GM18951 (cell line): ENCODE measurements around the gene ALDH1L1.
"Not testable (repeated sequence)": the region's sequence is repeated elsewhere in the genome, so short reads cannot be mapped to it uniquely, and the experiment has no call there.

Source experiments
- POLR2A ChIP-seq: IDR thresholded peaks from 4 replicates; pipeline ENCODE4 v1.6.1; 2011; ENCODE audit warnings: mild to moderate bottlenecking; ENCODE audit not compliant: insufficient read length, insufficient read depth; ENCODE audit errors: extremely low read depth
- in situ Hi-C: fragments of 300-500 bp; cut with MboI; formaldehyde crosslinking; loops from one replicate; pipeline ENCODE4 v1.12.0; 2022; ENCODE audit warnings: low sequenced_read_pairs, mixed read lengths, inconsistent platforms; ENCODE audit not compliant: unreplicated experiment

Gene ALDH1L1

DNA sequence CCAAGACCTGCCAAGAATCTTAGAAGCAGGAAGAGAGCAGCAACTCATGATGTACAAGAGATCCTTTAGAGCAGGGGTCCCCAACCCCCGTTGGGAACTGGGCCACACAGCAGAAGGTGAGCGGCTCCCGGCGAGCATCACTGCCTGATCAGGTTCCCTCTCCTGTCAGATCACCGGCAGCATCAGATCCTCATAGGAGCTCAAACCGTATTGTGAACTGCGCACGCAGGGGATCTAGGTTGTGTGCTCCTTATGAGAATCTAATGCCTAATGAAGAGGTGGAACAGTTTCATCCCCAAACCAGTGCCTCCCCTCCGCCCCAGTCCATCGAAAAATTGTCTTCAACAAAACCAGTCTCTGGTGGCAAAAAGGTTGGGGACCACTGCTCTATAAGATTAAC, 110.2 kb downstream of the ALDH1L1 start:
- TF ChIP-seq POLR2A: no peak
- in situ Hi-C loops: no loop called here

GRCh38 chr3:126067959-126068358, 112.4 kb downstream of the ALDH1L1 start:
- no peak for TF ChIP-seq POLR2A
- in situ Hi-C loops: no loop called here

DNA sequence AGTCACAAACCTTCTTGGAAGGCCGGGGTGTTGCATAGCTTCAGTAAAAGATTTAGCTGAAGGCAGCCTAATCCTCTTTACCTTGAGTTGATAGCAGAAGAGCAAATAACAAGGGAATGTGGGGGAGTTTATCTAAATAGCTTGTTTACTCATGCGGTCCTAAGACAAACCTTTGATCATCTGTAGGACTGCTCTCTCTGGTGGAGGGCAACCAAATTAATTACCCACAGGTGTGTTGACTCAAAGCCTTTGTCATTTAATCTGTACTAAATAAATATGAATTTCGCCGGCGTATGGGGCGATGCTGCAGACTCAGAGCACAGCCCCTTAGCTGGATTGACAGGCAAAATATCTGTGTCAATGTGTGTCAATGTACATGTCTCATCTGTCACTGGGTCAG, 113.7 kb downstream of the ALDH1L1 start:
- in situ Hi-C loops: not testable (repeated sequence)

DNA sequence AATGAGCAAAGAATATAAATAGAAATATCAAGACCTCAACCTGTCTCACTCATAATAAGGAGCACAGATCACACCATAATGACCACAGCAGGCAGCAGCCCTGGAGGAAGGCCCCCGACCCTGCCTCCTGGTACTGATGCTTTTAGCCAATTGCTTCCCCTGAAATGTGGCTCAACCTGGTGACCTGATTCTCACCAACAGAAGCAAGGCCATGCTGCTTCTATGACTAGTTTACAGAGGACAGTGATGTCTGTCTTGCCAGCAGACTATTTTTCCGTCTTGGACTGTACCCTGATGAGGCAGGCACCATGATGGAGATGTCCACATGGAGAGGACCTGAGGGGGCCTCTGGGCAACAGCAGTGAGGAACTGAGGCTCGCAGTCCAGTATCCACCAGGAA, 114.5 kb downstream of the ALDH1L1 start:
- in situ Hi-C loops: no loop called here
- no peak for TF ChIP-seq POLR2A

DNA sequence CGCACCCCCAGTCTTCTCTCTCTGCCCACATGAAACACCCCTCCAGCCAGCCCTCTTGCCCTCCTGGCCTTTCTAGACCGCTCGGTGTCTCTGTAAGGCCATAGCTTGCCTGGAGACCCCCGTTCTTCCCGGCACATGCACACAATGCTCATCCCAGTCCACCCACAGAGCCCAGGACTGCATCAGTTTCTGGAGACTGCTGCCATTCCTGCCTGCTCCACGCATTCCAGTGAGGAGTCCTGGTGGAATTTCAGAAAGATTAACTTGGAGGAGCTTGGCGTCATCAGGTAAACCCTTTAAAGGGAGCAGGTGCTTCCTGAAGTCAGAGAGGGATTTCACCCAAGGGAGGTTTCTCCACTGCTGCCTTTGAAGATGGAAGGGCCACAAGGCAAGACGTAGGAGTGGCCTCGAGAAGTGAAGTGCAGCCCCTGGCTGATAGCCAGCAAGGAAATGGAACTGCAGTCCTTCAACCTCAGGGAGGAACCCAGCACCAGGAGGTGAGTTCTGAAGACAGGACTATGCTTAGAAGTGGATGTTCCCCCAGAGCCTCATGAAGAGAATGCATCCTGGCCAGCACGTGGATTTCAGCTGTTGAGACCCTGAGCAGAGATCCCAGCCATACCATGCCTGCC, 115.6 kb downstream of the ALDH1L1 start:
- no peak for TF ChIP-seq POLR2A
- in situ Hi-C loops: no loop called here

DNA sequence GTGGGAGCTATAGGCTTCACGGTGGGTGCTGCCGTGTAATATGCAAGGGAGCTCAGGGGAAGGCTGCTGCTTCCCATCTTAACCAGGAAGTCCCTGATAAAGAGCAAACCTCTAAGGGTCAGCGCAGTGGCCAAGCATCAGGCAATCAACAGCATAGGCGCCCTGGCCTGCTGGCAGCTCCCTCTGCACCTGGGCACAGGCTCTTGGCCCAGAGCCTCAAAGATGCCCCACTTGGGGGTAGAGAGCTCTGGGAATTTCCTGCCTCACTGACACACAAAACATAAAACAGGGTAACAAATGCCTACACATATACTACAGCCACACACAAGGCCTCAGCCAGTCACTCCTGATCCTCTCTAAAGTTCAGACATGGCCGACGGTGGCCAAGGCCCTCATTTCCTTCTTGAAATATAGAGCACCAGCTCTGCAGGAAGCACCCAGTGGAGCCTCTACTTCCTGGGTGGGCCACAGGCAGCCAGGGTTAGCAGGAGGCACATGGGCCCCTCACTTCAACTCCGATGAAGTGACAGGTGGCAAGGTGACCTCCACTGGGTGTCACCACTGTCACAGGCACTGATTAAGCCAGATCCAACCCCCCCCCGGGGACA, 116.9 kb downstream of the ALDH1L1 start:
- in situ Hi-C loops: no loop called here
- TF ChIP-seq POLR2A: no peak

- TF ChIP-seq POLR2A: no peak
- in situ Hi-C loops: no loop called here
Observed at GRCh38 chr3:126061301-126062032, 118.9 kb downstream of the ALDH1L1 start.

DNA sequence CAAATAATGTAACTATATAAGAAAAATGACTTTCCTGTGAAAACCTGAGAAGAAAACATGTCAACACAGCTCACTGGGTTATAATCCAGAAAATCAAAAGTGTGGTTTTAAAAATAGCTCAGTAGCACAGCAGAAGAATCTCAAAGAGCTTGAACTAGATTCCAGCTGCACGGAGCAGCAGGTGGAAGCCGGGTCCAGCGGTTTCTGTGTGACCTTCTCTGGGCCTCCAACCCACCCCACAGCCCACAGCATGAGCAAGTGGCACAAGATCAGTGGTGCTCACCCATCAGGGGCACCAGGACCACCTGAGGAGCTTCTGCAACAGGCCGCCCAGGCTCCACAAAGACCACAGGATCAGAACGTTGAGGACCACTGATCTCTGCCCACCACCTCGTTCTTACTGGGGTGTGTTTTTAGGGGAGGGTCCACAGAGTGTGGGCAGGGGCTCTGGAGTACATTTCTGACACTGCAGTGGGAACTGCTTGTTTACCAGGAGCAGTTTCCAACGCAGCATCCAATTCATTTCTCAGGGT, 119.7 kb downstream of the ALDH1L1 start:
- no peak for TF ChIP-seq POLR2A
- in situ Hi-C loops: no loop called here

GRCh38 chr3:126058666-126059065, 121.7 kb downstream of the ALDH1L1 start:
- in situ Hi-C loops: no loop called here
- no peak for TF ChIP-seq POLR2A

- no peak for TF ChIP-seq POLR2A
- in situ Hi-C loops: no loop called here
Observed at GRCh38 chr3:126057936-126058335, 122.5 kb downstream of the ALDH1L1 start.

DNA sequence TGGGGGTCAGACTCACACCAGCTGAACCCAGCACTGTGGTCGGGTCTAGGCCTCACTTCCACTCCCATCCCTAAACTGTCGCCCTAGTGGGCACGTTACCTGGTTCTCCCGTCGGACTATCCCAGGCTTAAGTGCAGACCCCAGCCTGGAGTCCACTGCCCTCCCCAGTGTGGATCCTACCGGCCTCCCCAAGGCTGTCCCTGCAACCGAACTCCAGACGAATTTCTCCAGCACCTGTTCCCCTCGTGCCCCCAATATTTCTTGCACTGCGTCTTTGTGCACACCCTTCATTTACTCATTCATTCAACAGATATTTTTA, 122.9 kb downstream of the ALDH1L1 start:
- TF ChIP-seq POLR2A: no peak
- in situ Hi-C loops: no loop called here

DNA sequence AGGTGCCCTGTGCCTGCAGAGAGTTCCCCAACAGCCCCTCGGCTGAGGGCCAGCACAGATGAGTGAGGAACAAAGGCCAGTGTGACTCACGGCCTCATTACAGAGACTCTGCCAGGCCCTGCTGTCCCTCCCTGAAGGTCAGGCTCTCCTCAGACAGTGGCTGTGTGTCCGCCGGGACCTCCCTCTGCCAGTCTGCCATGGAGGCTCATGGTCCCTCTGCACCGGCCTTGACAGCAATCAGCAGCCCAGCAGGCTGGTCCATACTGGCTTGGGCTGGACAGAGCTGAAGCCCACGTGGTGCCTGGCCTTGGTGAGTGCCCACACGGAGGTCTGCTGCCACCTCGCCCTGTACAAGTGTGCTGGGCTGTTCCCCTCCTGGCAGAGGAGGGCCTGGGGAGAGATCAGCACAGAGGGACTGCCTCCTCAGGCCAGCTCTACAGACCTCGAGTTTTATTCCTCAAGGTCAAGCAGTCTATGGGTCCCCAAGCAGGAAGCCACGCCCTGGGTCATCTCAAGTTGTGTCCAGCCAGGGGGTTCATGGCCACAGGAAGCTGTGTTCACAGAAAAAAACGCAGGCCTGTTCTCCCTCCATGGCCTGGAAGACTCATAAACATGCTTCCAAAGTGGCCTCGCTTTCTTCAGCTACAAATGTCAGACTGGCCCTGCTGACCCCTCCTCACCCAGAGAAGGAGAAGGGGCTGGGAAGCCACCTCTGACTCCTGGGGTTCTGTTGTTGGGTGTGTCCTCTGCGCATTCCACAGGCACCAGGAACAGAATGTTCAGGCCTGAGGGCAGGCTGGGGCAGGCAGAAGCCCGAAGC, 123.5 kb downstream of the ALDH1L1 start:
- no peak for TF ChIP-seq POLR2A
- in situ Hi-C loops: no loop called here

DNA sequence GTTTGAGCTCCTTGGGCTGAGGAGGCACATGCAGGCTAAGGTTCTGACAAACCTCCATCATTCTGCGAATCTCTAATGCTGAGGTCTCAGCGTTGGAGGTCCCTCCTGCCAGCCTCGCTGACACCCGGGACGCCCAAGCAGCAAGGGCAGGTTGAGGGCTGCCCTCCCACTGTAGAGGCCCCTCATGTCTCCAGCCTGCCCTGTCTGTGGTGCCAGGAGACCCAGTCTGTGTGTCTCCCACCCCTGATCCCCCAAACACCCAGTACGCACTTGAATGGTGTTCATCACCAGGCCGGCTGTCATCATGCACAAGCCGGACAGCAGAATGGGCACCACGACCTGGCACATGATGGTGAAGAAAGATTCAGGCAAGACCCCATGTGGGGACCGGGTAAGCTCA, 124.3 kb downstream of the ALDH1L1 start:
- in situ Hi-C loops: no loop called here
- TF ChIP-seq POLR2A: no peak
